MM.1S (cell line): Measurements from ENCODE around the gene ASZ1.

ENCODE experiments used
- CTCF ChIP-seq: fragments of 300-600 bp; sonication (generic); IDR thresholded peaks from 2 replicates; pipeline ENCODE4 v1.5.1; 2016; ENCODE audit warnings: antibody characterized with exemption, low read length, mixed read lengths
- EZH2 ChIP-seq: fragments of 300-600 bp; sonication (generic); optimal IDR thresholded peaks from 2 replicates; pipeline ENCODE3; 2017; ENCODE audit warnings: low read depth, mild to moderate bottlenecking, antibody characterized with exemption, low read length, mixed read lengths
- EZH2phosphoT487 ChIP-seq: fragments of 300-600 bp; sonication (generic); IDR thresholded peaks from 2 replicates; pipeline ENCODE4 v1.6.1; 2018; ENCODE audit warnings: antibody characterized with exemption, low read length

DNA sequence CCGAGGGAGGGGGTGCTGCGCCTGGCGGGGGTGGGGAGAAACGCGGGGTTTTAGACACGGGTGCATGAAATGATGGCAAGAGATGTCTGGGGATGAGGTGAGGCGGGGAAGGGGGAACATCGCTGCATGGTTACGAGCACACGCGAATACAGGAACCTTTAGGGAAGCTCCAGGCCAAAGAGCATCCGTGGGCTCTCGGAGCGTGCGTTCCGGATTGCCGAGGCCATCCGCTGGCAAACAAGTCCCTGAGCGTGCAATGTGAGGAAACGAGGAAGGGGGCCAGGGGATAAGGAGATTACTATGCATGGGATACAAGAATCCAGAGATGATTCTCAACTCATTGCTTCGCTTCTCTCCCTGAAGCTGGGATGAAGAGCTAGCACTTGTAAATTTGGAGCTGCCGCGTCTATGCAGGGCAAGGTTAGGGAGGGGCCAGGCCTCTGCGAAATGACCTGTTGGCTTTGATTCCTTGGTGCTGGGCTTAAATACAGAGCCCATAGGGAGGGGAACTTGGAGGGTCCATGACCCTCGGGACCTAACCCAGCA is 103.9 kb downstream of the ASZ1 start:
- TF ChIP-seq CTCF (no peak), EZH2 (no peak), EZH2phosphoT487 (no peak)
